Measurements from ENCODE around the gene LIPC. TPM values are rescaled to one million over a fixed set of nuclear protein-coding genes. Genes with fewer than 3 reads are reported as not detected.

Gene LIPC
- total RNA-seq: 0.32 TPM
- long read RNA-seq, partial matches to known transcripts: 0 of 1 reads
- long read RNA-seq, other reads (novel, unspliced or antisense): 1 of 1 reads

- DNase-seq: no peak
- intact Hi-C loops (cut with micrococcal nuclease): no loop called here
- no peak for ATAC-seq
Observed at GRCh38 chr15:58431221-58432149, at the start of gene LIPC. Gene LIPC, plus strand, starts transcription at chr15:58431991. Its CDS starts 42 bp downstream, at chr15:58432033.

GRCh38 chr15:58383876-58384275 is 47.9 kb upstream of the LIPC start:
- ATAC-seq (no peak), DNase-seq (no peak)
- intact Hi-C loops (cut with micrococcal nuclease): no loop called here

GRCh38 chr15:58384667-58385066 is 47.1 kb upstream of the LIPC start:
- DNase-seq (no peak), ATAC-seq (no peak)
- intact Hi-C loops (cut with micrococcal nuclease): no loop called here

GRCh38 chr15:58386081-58386480 is 45.7 kb upstream of the LIPC start:
- intact Hi-C loops (cut with micrococcal nuclease): no loop called here
- ATAC-seq: no peak
- no peak for DNase-seq

- intact Hi-C loops (cut with micrococcal nuclease): no loop called here
- DNase-seq: no peak
- ATAC-seq: no peak
Observed at GRCh38 chr15:58386641-58387040, 45.1 kb upstream of the LIPC start.

- DNase-seq: no peak
- intact Hi-C loops (cut with micrococcal nuclease): no loop called here
- no peak for ATAC-seq
Observed at GRCh38 chr15:58387130-58387529, 44.7 kb upstream of the LIPC start.

GRCh38 chr15:58388211-58388610 is 43.6 kb upstream of the LIPC start:
- intact Hi-C loops (cut with micrococcal nuclease): no loop called here
- ATAC-seq: no peak
- no peak for DNase-seq

GRCh38 chr15:58390118-58390517 is 41.7 kb upstream of the LIPC start:
- DNase-seq (no peak), ATAC-seq (no peak)
- intact Hi-C loops (cut with micrococcal nuclease): no loop called here

- DNase-seq: no peak
- intact Hi-C loops (cut with micrococcal nuclease): no loop called here
- ATAC-seq: no peak
Observed at GRCh38 chr15:58390655-58391054, 41.1 kb upstream of the LIPC start.

- DNase-seq: no peak
- intact Hi-C loops (cut with micrococcal nuclease): no loop called here
- no peak for ATAC-seq
Observed at GRCh38 chr15:58391088-58391487, 40.7 kb upstream of the LIPC start.

- no peak for DNase-seq
- ATAC-seq: no peak
- intact Hi-C loops (cut with micrococcal nuclease): no loop called here
Observed at GRCh38 chr15:58392141-58392540, 39.6 kb upstream of the LIPC start.

- DNase-seq: no peak
- ATAC-seq: no peak
- intact Hi-C loops (cut with micrococcal nuclease): no loop called here
Observed at GRCh38 chr15:58392611-58393161, 39.1 kb upstream of the LIPC start.

GRCh38 chr15:58393241-58393662 is 38.5 kb upstream of the LIPC start:
- ATAC-seq: no peak
- intact Hi-C loops (cut with micrococcal nuclease): no loop called here
- DNase-seq: no peak

- ATAC-seq: no peak
- intact Hi-C loops (cut with micrococcal nuclease): no loop called here
- no peak for DNase-seq
Observed at GRCh38 chr15:58396181-58396580, 35.6 kb upstream of the LIPC start.

GRCh38 chr15:58398071-58398470 is 33.7 kb upstream of the LIPC start:
- no peak for ATAC-seq

GRCh38 chr15:58398643-58399042 is 33.1 kb upstream of the LIPC start:
- intact Hi-C loops (cut with micrococcal nuclease): no loop called here
- ATAC-seq (no peak), DNase-seq (no peak)

More at GRCh38 chr15:58398071-58398470, 33.7 kb upstream of the LIPC start:
- intact Hi-C loops (cut with micrococcal nuclease): no loop called here
- no peak for DNase-seq

GRCh38 chr15:58399739-58400138 is 32.1 kb upstream of the LIPC start:
- DNase-seq (no peak), ATAC-seq (no peak)
- intact Hi-C loops (cut with micrococcal nuclease): no loop called here

GRCh38 chr15:58401276-58401675 is 30.5 kb upstream of the LIPC start:
- intact Hi-C loops (cut with micrococcal nuclease): no loop called here
- no peak for ATAC-seq

GRCh38 chr15:58401991-58402649 is 29.7 kb upstream of the LIPC start:
- ATAC-seq: peak; percentile 38

More at GRCh38 chr15:58401276-58401675, 30.5 kb upstream of the LIPC start:
- DNase-seq: no peak

GRCh38 chr15:58403581-58403980 is 28.2 kb upstream of the LIPC start:
- intact Hi-C loops (cut with micrococcal nuclease): no loop called here
- no peak for ATAC-seq
- no peak for DNase-seq

More at GRCh38 chr15:58401991-58402649, 29.7 kb upstream of the LIPC start:
- intact Hi-C loops (cut with micrococcal nuclease): no loop called here
- DNase-seq: no peak

Data from left ventricle myocardium superior (tissue), 1 donor.